Measurements from ENCODE around the gene SERPINB4.

- no peak for TF ChIP-seq CTCF (IDR thresholded peaks at IDR 0.05)
- no peak for TF ChIP-seq POLR2A (IDR thresholded peaks at IDR 0.05)
- no peak for TF ChIP-seq EP300 (IDR thresholded peaks at IDR 0.05)
- no peak for TF ChIP-seq POLR2AphosphoS5 (IDR thresholded peaks at IDR 0.05)
These were observed 47.1 kb downstream of the SERPINB4 start for GRCh38 chr18:63596964-63597363.
